ENCODE data around the gene IFNGR2. TPM values are rescaled to one million over a fixed set of nuclear protein-coding genes. Genes with fewer than 3 reads are reported as not detected.
"Not testable (repeated sequence)": the region's sequence is repeated elsewhere in the genome, so short reads cannot be mapped to it uniquely, and the experiment has no call there.

The IFNGR2 gene
- total RNA-seq, 1 experiment from 2014 or later, result 87.7 TPM

DNA sequence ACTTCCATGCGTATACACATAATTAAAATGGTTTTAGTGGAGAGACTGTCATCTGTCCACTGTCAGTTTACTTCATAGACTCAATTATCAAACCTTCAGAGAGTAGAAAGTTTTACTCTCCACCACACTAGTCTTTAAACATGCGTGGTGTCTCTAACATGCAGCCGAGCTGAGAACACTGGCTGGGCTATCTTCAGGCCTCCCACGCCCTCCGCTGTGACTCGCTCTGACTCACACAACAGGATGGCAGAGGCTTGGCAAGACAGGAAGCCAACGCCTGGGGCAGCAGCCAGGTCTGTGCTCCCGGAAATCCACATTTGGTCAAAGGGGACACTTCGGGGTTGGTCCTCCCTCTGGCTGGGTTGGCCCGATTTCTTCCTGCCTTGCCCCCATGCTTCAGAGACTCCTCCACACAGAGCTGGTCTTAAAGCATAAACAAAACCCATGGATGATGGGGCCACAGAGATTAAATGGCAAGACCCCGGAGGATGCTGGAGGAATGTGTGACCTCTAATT is 22.7 kb upstream of the IFNGR2 start:
- CTCF ChIA-PET, result interaction anchor here (1.0 to 2.1 kb wide), 6 partner anchors 10 to 64 kb away, joined by 3 to 15 read pairs (median 5); no protein-coding TSS in a partner anchor
- peak; percentile 99 for DNase-seq (ENCODE audit: unreplicated experiment)
- Mint-ChIP-seq H3K4me3 (ENCODE audit: unreplicated experiment) (peak overlapping the region; percentile 38), H3K36me3 (ENCODE audit: insufficient read depth, unreplicated experiment) (no peaks in the 10 kb centered on the region), H3K9me3 (ENCODE audit: unreplicated experiment) (no peaks in the 10 kb centered on the region), H3K4me1 (ENCODE audit: insufficient read depth, unreplicated experiment) (peaks cover 42% of the 10 kb centered on the region), H3K27ac (ENCODE audit: low read depth, unreplicated experiment) (peak overlapping the region; percentile 88), H3K27me3 (ENCODE audit: insufficient read depth, unreplicated experiment) (no peaks in the 10 kb centered on the region)
- POLR2A ChIA-PET, result interaction anchor here (0.6 to 4.2 kb wide), 22 partner anchors 9 to 610 kb away, joined by 3 to 71 read pairs (median 6); partner anchors contain the start of genes IFNAR1, IFNGR2 and IL10RB
- intact Hi-C loops (cut with micrococcal nuclease), result loop anchor here (5.0 kb wide), 1 partner anchor 62 kb away; no protein-coding TSS in a partner anchor
- BruUV-seq (replicated peaks), result no TSS peak
- TF ChIP-seq, protein P1, sequence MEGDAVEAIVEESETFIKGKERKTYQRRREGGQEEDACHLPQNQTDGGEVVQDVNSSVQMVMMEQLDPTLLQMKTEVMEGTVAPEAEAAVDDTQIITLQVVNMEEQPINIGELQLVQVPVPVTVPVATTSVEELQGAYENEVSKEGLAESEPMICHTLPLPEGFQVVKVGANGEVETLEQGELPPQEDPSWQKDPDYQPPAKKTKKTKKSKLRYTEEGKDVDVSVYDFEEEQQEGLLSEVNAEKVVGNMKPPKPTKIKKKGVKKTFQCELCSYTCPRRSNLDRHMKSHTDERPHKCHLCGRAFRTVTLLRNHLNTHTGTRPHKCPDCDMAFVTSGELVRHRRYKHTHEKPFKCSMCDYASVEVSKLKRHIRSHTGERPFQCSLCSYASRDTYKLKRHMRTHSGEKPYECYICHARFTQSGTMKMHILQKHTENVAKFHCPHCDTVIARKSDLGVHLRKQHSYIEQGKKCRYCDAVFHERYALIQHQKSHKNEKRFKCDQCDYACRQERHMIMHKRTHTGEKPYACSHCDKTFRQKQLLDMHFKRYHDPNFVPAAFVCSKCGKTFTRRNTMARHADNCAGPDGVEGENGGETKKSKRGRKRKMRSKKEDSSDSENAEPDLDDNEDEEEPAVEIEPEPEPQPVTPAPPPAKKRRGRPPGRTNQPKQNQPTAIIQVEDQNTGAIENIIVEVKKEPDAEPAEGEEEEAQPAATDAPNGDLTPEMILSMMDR (IDR thresholded peaks at IDR 0.05; ENCODE audit: unreplicated experiment), result no peak

DNA sequence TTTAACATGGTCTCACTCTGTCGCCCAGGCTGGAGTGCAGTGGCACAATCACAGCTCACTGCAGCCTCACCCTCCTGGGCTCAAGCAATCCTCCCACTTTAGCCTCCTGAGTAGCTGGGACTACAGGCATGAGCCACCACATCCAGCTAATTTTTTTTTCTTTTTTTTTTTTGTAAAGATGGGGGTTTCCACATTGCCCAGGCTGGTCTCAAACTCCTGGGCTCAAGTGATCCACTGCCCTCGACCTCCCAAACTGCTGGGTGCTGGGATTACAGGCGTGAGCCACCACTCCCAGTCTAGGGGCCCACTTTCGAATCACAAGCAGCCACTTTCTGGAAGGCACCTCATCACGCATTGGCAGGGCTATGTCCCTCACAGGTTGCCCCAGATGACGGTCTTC is 21.8 kb upstream of the IFNGR2 start:
- ChIA-PET POLR2A (interaction anchor here (0.9 to 4.2 kb wide), 11 partner anchors 8 to 150 kb away, joined by 3 to 71 read pairs (median 8); partner anchors contain the start of genes IFNAR1, IFNGR2 and IL10RB), CTCF (interaction anchor here (1.0 to 2.1 kb wide), 4 partner anchors 11 to 21 kb away, joined by 3 to 15 read pairs (median 6); no protein-coding TSS in a partner anchor)
- H3K36me3 Mint-ChIP-seq (ENCODE audit: insufficient read depth, unreplicated experiment); H3K9me3 Mint-ChIP-seq (ENCODE audit: unreplicated experiment); BruUV-seq (replicated peaks); H3K27me3 Mint-ChIP-seq (ENCODE audit: insufficient read depth, unreplicated experiment); H3K4me3 Mint-ChIP-seq (ENCODE audit: unreplicated experiment); DNase-seq (ENCODE audit: unreplicated experiment): not testable (repeated sequence)
- intact Hi-C loops (cut with micrococcal nuclease), result loop anchor here (5.0 kb wide), 1 partner anchor 61 kb away; no protein-coding TSS in a partner anchor
- Mint-ChIP-seq H3K4me1 (ENCODE audit: insufficient read depth, unreplicated experiment) (peaks cover 42% of the 10 kb centered on the region), H3K27ac (ENCODE audit: low read depth, unreplicated experiment) (peak overlapping the region; percentile 88)

DNA sequence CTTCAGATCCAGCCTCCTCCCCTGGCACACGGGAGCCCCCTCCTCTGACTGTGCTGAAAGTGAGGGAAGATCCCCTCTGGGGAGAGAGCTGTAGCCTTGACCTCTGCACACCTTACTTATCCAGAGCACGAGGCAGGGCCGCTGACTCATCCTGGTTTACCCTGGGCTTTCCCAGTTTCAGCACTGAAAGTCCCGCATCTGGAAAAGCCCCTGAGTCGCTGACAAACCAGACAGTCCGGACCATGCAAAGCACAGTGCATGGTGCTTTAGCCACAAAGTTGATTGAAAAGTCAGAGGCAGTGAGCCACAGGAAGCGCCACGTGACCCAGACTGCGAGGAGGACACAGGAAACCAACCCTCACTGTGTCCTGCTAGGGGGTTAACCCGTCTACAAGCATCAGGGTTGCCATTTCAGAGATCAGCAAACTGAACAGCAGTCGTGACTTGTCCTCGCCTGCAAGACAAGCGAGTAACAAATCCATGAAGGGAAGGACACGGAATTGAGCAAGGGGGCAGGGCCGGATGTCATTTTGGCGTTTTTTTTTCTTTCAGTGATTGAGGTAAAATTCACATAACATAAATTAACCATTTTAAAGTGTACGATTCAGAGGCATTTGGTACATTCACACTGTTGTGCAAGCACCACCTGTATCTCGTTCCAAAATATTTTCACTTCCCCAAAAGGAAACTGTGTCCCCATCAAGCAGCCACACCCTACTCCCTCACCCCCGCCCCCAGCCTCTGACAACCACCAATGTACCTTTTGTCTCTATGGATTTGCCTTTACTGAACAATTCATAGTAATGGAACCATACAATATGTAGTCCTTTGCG is 19.9 kb upstream of the IFNGR2 start:
- H3K27me3 Mint-ChIP-seq (ENCODE audit: insufficient read depth, unreplicated experiment), result no peaks in the 10 kb centered on the region
- H3K4me3 Mint-ChIP-seq (ENCODE audit: unreplicated experiment), result peak overlapping the region; percentile 50
- peak; percentile 97 for DNase-seq (ENCODE audit: unreplicated experiment)
- ChIA-PET CTCF (interaction anchor here (0.5 to 1.9 kb wide), 2 partner anchors 22 to 46 kb away, joined by 3 to 6 read pairs; no protein-coding TSS in a partner anchor), POLR2A (interaction anchor here (0.9 to 4.2 kb wide), 6 partner anchors 19 to 58 kb away, joined by 3 to 32 read pairs (median 4); partner anchors contain the start of genes IFNAR1 and IFNGR2)
- intact Hi-C loops (cut with micrococcal nuclease), result loop anchor here (1.0 to 5.0 kb wide), 3 partner anchors 19 to 59 kb away; no protein-coding TSS in a partner anchor
- no peaks in the 10 kb centered on the region for H3K9me3 Mint-ChIP-seq (ENCODE audit: unreplicated experiment)
- TF ChIP-seq, protein P1 (IDR thresholded peaks at IDR 0.05; ENCODE audit: unreplicated experiment), result no peak
- TSS peak; percentile 62 for BruUV-seq (replicated peaks)
- H3K4me1 Mint-ChIP-seq (ENCODE audit: insufficient read depth, unreplicated experiment), result peaks cover 36% of the 10 kb centered on the region
- H3K27ac Mint-ChIP-seq (ENCODE audit: low read depth, unreplicated experiment), result peak overlapping the region; percentile 88
- H3K36me3 Mint-ChIP-seq (ENCODE audit: insufficient read depth, unreplicated experiment), result no peaks in the 10 kb centered on the region

DNA sequence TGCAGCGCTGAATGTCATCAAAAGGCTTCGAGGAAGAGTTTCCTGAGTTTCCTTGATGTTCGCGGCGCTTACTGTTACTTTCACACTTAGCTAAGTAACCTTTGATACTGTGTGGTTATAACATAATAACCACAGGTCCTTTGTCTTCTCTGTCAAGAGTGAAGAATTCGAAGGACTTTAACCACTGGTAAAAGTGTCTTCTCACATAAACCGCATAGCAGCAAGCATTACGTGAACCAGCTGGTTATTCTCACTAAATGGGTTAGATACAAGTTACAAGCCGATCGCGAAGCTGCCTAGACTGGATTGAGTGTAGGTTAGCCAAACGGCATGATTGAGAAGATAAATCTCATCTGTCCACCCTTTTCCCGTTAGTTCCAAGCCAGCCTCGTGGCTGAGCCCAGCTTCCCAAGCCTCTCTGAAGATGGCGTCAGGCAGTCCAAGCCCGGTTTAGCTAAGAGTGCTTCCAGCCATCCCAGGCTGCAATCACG is 18.3 kb upstream of the IFNGR2 start:
- intact Hi-C loops (cut with micrococcal nuclease), result loop anchor here (5.0 kb wide), 1 partner anchor 57 kb away; no protein-coding TSS in a partner anchor
- no peaks in the 10 kb centered on the region for H3K9me3 Mint-ChIP-seq (ENCODE audit: unreplicated experiment)
- BruUV-seq (replicated peaks), result no TSS peak

More for the DNA sequence above, 18.3 kb upstream of the IFNGR2 start:
- DNase-seq (ENCODE audit: unreplicated experiment), result no peak
- H3K27me3 Mint-ChIP-seq (ENCODE audit: insufficient read depth, unreplicated experiment), result no peaks in the 10 kb centered on the region
- H3K27ac Mint-ChIP-seq (ENCODE audit: low read depth, unreplicated experiment), result no peak overlapping the region
- H3K4me3 Mint-ChIP-seq (ENCODE audit: unreplicated experiment), result no peak overlapping the region
- ChIA-PET POLR2A (interaction anchor here (0.6 to 1.8 kb wide), 6 partner anchors 12 to 49 kb away, joined by 3 to 14 read pairs (median 4); partner anchors contain the start of gene IFNGR2), CTCF (interaction anchor here (0.8 to 1.9 kb wide), 4 partner anchors 24 to 47 kb away, joined by 3 to 7 read pairs (median 4); no protein-coding TSS in a partner anchor)
- peaks cover 34% of the 10 kb centered on the region for H3K4me1 Mint-ChIP-seq (ENCODE audit: insufficient read depth, unreplicated experiment)
- TF ChIP-seq, protein P1 (IDR thresholded peaks at IDR 0.05; ENCODE audit: unreplicated experiment), result no peak
- no peaks in the 10 kb centered on the region for H3K36me3 Mint-ChIP-seq (ENCODE audit: insufficient read depth, unreplicated experiment)

All from MCF 10A (cell line).